K562 (cell line): ENCODE results near the gene SRCAP. TPM values are rescaled to one million over a fixed set of nuclear protein-coding genes. Genes with fewer than 3 reads are reported as not detected.

Experiments used
- FOXM1 ChIP-seq, 2 experiments: fragments of 450-650 bp in 1 of 2; sonication (generic) in 1 of 2; formaldehyde crosslinking in 1 of 2; IDR thresholded peaks; 2 replicates each; pipeline versions ENCODE4 v1.6.1 to v1.9.0; 2017 to 2022; ENCODE audit warnings: low read depth in 2 of 2, mild to moderate bottlenecking in 2 of 2, missing genetic modification reagents in 1 of 2, moderate library complexity in 1 of 2
- FOXP1 ChIP-seq: sonication (generic); formaldehyde crosslinking; IDR thresholded peaks from 2 replicates; pipeline ENCODE4 v1.8.0; 2022; ENCODE audit warnings: mild to moderate bottlenecking, missing genetic modification reagents
- MYNN ChIP-seq, 2 experiments: sonication (generic); formaldehyde crosslinking in 1 of 2; IDR thresholded peaks; 2 replicates each; pipeline versions ENCODE4 v1.5.0 to v1.6.1; 2016 to 2020; ENCODE audit warnings: antibody characterized with exemption in 1 of 2, missing genetic modification reagents in 1 of 2
- SIRT6 ChIP-seq: IDR thresholded peaks from one replicate; pipeline ENCODE4 v1.6.1; 2012; ENCODE audit warnings: low read depth, mild to moderate bottlenecking, control low read depth, inconsistent platforms, low read length, moderate library complexity
- XRCC5 ChIP-seq: fragments of 200-400 bp; formaldehyde crosslinking; IDR thresholded peaks from 2 replicates; pipeline ENCODE4 v1.6.1; 2017; ENCODE audit warnings: low read depth, mild to moderate bottlenecking, low read length
- YBX1 ChIP-seq: fragments of 450-650 bp; IDR thresholded peaks from 2 replicates; pipeline ENCODE4 v1.7.1; 2016; ENCODE audit warnings: mild to moderate bottlenecking
- ZEB2 ChIP-seq: fragments of 450-650 bp; IDR thresholded peaks from 2 replicates; pipeline ENCODE4 v1.6.1; 2016
- ZNF274 ChIP-seq: IDR thresholded peaks from 2 replicates; pipeline ENCODE4 v1.6.1; 2011; ENCODE audit warnings: low read depth, mild to moderate bottlenecking, low read length, moderate library complexity, borderline replicate concordance
- ZNF41 ChIP-seq: fragments of 250-450 bp; sonication (Bioruptor Pico); conservative IDR thresholded peaks from 2 replicates; pipeline ENCODE4 v1.4.0; 2020; ENCODE audit warnings: mild to moderate bottlenecking
- polyA plus RNA-seq, 8 experiments: library from polyadenylated mRNA; depleted of rRNA in 4 of 8; stranded (reverse) in 5 of 8; unstranded in 3 of 8; fragments of >200 nt; fragmentation: Nextera tagmentation in 2 of 8; fragmentation: Illumina TruSeq in 1 of 8; extraction: Ambion mirVana in 2 of 8; extraction: Trizol in 1 of 8; gene quantifications; 2 replicates each; pipeline versions ENCODE4 v1.2.1 to v1.2.3, GENCODE V29; 2011 to 2014; ENCODE audit warnings: inconsistent platforms in 1 of 8, missing spikeins in 1 of 8
- total RNA-seq, 7 experiments: library from RNA; depleted of rRNA in 6 of 7; stranded (reverse); fragments of >200 nt in 6 of 7; fragmentation: Illumina TruSeq in 2 of 7; extraction: Trizol in 2 of 7; gene quantifications; 2 replicates each; pipeline versions ENCODE4 v1.2.1 to v1.2.3, GENCODE V29; 2011 to 2021; ENCODE audit warnings: low replicate concordance in 1 of 7
- TF ChIP-seq, protein P1 (sequence below), 2 experiments: fragments of 450-650 bp in 1 of 2; sonication (generic) in 1 of 2; formaldehyde crosslinking in 1 of 2; IDR thresholded peaks; 2 replicates each; pipeline versions ENCODE4 v1.7.1 to v1.9.0; 2016 to 2022; ENCODE audit warnings: inconsistent platforms in 1 of 2, mild to moderate bottlenecking in 1 of 2, missing genetic modification reagents in 1 of 2
- TF ChIP-seq, protein P2 (sequence below): sonication (generic); formaldehyde crosslinking; IDR thresholded peaks from 2 replicates; pipeline ENCODE4 v1.8.1; 2023; ENCODE audit warnings: missing genetic modification reagents, mild to moderate bottlenecking, borderline replicate concordance

Gene SRCAP
- total and polyA plus RNA-seq, 9 of the 15 experiments (the other 6 are each of a cell fraction or from before 2014, with no cell fraction given) = 0.21 to 62.6 (median 5.8) TPM

DNA sequence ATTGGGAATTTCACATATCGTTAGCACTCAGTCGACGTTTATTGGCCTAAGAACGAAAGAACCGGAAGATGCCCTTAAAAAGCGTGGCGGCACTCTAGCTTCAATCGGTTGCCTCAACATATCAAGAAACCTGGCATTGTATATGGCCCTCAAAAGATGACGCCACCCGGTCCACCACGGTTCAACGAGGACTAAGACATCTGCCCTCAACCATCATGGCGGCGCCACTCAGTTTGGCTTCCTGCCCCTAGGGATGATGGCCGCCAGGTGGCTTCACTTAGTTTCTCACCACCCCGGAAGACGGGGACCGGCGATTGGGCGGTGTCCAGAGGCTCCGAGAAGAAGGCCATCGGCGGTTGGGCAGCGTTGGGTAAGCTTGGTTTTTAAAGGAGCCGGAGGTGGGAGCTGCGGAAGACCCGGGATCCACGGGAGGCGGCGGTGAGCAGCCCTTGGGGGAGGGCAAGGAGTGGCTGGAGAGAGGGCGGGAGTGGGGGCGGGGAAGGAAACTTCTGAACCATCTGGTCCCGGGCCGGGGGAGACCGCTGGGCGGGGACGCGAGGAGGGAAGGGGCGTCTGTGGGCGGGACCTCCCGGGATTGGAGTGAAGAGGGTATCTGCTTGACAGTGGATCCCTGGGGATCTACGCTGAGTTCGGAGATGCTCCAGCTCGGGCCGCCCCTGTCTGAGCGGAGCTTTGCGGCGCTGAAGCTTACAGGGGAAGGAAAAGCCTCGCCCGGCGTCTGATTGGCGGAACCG is 48.4 kb upstream of the SRCAP start, which contains the start of gene PRR14 (continued):
- TF ChIP-seq ZNF274 = no peak
- TF ChIP-seq XRCC5 = 0 out of 2 replicates have a peak, but pooled peaks have one; percentile 79
- TF ChIP-seq SIRT6 = no peak
- TF ChIP-seq ZNF41 (CRISPR knock-in tag) = no peak
- no peak for TF ChIP-seq ZEB2
- TF ChIP-seq, protein P1, sequence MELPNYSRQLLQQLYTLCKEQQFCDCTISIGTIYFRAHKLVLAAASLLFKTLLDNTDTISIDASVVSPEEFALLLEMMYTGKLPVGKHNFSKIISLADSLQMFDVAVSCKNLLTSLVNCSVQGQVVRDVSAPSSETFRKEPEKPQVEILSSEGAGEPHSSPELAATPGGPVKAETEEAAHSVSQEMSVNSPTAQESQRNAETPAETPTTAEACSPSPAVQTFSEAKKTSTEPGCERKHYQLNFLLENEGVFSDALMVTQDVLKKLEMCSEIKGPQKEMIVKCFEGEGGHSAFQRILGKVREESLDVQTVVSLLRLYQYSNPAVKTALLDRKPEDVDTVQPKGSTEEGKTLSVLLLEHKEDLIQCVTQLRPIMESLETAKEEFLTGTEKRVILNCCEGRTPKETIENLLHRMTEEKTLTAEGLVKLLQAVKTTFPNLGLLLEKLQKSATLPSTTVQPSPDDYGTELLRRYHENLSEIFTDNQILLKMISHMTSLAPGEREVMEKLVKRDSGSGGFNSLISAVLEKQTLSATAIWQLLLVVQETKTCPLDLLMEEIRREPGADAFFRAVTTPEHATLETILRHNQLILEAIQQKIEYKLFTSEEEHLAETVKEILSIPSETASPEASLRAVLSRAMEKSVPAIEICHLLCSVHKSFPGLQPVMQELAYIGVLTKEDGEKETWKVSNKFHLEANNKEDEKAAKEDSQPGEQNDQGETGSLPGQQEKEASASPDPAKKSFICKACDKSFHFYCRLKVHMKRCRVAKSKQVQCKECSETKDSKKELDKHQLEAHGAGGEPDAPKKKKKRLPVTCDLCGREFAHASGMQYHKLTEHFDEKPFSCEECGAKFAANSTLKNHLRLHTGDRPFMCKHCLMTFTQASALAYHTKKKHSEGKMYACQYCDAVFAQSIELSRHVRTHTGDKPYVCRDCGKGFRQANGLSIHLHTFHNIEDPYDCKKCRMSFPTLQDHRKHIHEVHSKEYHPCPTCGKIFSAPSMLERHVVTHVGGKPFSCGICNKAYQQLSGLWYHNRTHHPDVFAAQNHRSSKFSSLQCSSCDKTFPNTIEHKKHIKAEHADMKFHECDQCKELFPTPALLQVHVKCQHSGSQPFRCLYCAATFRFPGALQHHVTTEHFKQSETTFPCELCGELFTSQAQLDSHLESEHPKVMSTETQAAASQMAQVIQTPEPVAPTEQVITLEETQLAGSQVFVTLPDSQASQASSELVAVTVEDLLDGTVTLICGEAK (IDR thresholded peaks at IDR 0.05) = peak; percentile 75
- TF ChIP-seq, protein P1 (CRISPR knock-in tag; IDR thresholded peaks at IDR 0.05) = no peak
- TF ChIP-seq FOXM1 (IDR thresholded peaks at IDR 0.05; ENCODE audit: low read depth) = peak; percentile 83
- TF ChIP-seq FOXM1 (CRISPR knock-in tag; IDR thresholded peaks at IDR 0.05; ENCODE audit: low read depth) = no peak
- TF ChIP-seq YBX1 = no peak
- no peak for TF ChIP-seq MYNN (IDR thresholded peaks at IDR 0.05)
- no peak for TF ChIP-seq MYNN (CRISPR knock-in tag; IDR thresholded peaks at IDR 0.05)
- 0 out of 2 replicates have a peak, but pooled peaks have one; percentile 16 for TF ChIP-seq FOXP1 (CRISPR knock-in tag)
- TF ChIP-seq, protein P2, sequence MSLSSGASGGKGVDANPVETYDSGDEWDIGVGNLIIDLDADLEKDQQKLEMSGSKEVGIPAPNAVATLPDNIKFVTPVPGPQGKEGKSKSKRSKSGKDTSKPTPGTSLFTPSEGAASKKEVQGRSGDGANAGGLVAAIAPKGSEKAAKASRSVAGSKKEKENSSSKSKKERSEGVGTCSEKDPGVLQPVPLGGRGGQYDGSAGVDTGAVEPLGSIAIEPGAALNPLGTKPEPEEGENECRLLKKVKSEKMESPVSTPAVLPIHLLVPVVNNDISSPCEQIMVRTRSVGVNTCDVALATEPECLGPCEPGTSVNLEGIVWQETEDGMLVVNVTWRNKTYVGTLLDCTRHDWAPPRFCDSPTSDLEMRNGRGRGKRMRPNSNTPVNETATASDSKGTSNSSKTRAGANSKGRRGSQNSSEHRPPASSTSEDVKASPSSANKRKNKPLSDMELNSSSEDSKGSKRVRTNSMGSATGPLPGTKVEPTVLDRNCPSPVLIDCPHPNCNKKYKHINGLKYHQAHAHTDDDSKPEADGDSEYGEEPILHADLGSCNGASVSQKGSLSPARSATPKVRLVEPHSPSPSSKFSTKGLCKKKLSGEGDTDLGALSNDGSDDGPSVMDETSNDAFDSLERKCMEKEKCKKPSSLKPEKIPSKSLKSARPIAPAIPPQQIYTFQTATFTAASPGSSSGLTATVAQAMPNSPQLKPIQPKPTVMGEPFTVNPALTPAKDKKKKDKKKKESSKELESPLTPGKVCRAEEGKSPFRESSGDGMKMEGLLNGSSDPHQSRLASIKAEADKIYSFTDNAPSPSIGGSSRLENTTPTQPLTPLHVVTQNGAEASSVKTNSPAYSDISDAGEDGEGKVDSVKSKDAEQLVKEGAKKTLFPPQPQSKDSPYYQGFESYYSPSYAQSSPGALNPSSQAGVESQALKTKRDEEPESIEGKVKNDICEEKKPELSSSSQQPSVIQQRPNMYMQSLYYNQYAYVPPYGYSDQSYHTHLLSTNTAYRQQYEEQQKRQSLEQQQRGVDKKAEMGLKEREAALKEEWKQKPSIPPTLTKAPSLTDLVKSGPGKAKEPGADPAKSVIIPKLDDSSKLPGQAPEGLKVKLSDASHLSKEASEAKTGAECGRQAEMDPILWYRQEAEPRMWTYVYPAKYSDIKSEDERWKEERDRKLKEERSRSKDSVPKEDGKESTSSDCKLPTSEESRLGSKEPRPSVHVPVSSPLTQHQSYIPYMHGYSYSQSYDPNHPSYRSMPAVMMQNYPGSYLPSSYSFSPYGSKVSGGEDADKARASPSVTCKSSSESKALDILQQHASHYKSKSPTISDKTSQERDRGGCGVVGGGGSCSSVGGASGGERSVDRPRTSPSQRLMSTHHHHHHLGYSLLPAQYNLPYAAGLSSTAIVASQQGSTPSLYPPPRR (CRISPR knock-in tag) = no peak; the same call in 1 of the 2 replicates
